Astrocyte (in vitro differentiated cells and primary cell): ENCODE data around the gene MYL9. TPM values are rescaled to one million over a fixed set of nuclear protein-coding genes. Genes with fewer than 3 reads are reported as not detected.

ENCODE experiments used
- DNase-seq: peaks from one replicate; pipeline ENCODE4 v3.0.0-alpha.2; 2010; ENCODE audit warnings: low read depth
- FAIRE-seq: peaks from 2 replicates; lab custom pipeline; 2011; peaks lifted over from hg19 to GRCh38; lab: Jason Lieb, UNC
- H2AFZ ChIP-seq: 2 replicates; pipeline ENCODE4 v1.6.0; 2012; ENCODE audit warnings: low read depth, low read length, inconsistent platforms
- H3K27ac ChIP-seq: 2 replicates; pipeline ENCODE4 v1.5.1; 2011; ENCODE audit warnings: low read depth, low read length, inconsistent platforms
- H3K27me3 ChIP-seq: 2 replicates; pipeline ENCODE4 v1.6.0; 2011; ENCODE audit warnings: low read length, inconsistent platforms; ENCODE audit not compliant: insufficient read depth
- H3K36me3 ChIP-seq: 2 replicates; pipeline ENCODE4 v1.5.1; 2011; ENCODE audit warnings: low read length, inconsistent platforms; ENCODE audit not compliant: insufficient read depth
- H3K4me1 ChIP-seq: 2 replicates; pipeline ENCODE4 v1.5.1; 2011; ENCODE audit warnings: low read length, inconsistent platforms; ENCODE audit not compliant: insufficient read depth
- H3K4me2 ChIP-seq: 2 replicates; pipeline ENCODE4 v1.6.0; 2012; ENCODE audit warnings: low read length, inconsistent platforms
- H3K4me3 ChIP-seq: 2 replicates; pipeline ENCODE4 v1.5.1; 2011; ENCODE audit warnings: low read depth, mild to moderate bottlenecking, low read length, inconsistent platforms; ENCODE audit not compliant: insufficient read depth
- H3K79me2 ChIP-seq: 2 replicates; pipeline ENCODE4 v1.6.0; 2012; ENCODE audit warnings: mild to moderate bottlenecking, low read length, inconsistent platforms; ENCODE audit not compliant: insufficient read depth
- H3K9ac ChIP-seq: 2 replicates; pipeline ENCODE4 v1.6.0; 2012; ENCODE audit warnings: mild to moderate bottlenecking, low read length, inconsistent platforms
- H3K9me3 ChIP-seq: 2 replicates; pipeline ENCODE4 v1.5.1; 2012; ENCODE audit warnings: low read depth, mild to moderate bottlenecking, low read length, inconsistent platforms; ENCODE audit not compliant: insufficient read depth
- H4K20me1 ChIP-seq: 2 replicates; pipeline ENCODE4 v1.6.0; 2012; ENCODE audit warnings: low read length, inconsistent platforms; ENCODE audit not compliant: insufficient read depth
- H3K27ac Mint-ChIP-seq: one replicate; pipeline ENCODE4 v1.8.0; 2021; ENCODE audit warnings: mild to moderate bottlenecking, mixed read lengths; ENCODE audit not compliant: unreplicated experiment
- H3K27me3 Mint-ChIP-seq: one replicate; pipeline ENCODE4 v1.8.0; 2021; ENCODE audit warnings: low read depth, mixed read lengths; ENCODE audit not compliant: unreplicated experiment
- H3K36me3 Mint-ChIP-seq: one replicate; pipeline ENCODE4 v1.8.0; 2021; ENCODE audit warnings: low read depth, mixed read lengths; ENCODE audit not compliant: unreplicated experiment
- H3K4me1 Mint-ChIP-seq: one replicate; pipeline ENCODE4 v1.8.0; 2021; ENCODE audit warnings: low read depth, mixed read lengths; ENCODE audit not compliant: unreplicated experiment
- H3K4me3 Mint-ChIP-seq: one replicate; pipeline ENCODE4 v1.8.0; 2021; ENCODE audit warnings: mild to moderate bottlenecking, moderate library complexity, mixed read lengths; ENCODE audit not compliant: unreplicated experiment
- H3K9me3 Mint-ChIP-seq: one replicate; pipeline ENCODE4 v1.8.0; 2021; ENCODE audit warnings: mild to moderate bottlenecking, mixed read lengths; ENCODE audit not compliant: unreplicated experiment
- CTCF ChIP-seq: IDR thresholded peaks from 2 replicates; pipeline ENCODE4 v1.5.1; 2011; ENCODE audit warnings: low read depth, mild to moderate bottlenecking, inconsistent platforms, low read length, moderate library complexity; ENCODE audit not compliant: insufficient read depth
- EZH2 ChIP-seq: IDR thresholded peaks from 2 replicates; pipeline ENCODE4 v1.6.1; 2012; ENCODE audit warnings: mild to moderate bottlenecking, low read length, inconsistent platforms; ENCODE audit not compliant: insufficient read depth
- total RNA-seq: library from RNA; stranded (reverse); gene quantifications from 2 replicates; pipeline ENCODE4 v1.2.1, GENCODE V29; 2021

Gene MYL9
- total RNA-seq, 1 donor from 2014 or later = 1,247 TPM

- no peak overlapping the region for H3K4me2 ChIP-seq
- Mint-ChIP-seq H3K27me3 (no peaks in the 10 kb centered on the region), H3K36me3 (peaks cover 5% of the 10 kb centered on the region), H3K4me1 (peaks cover 9% of the 10 kb centered on the region), H3K9me3 (peaks cover 4% of the 10 kb centered on the region), H3K4me3 (no peak overlapping the region), H3K27ac (no peak overlapping the region)
- no peak overlapping the region for H3K4me3 ChIP-seq
- no peaks in the 10 kb centered on the region for H3K79me2 ChIP-seq
- TF ChIP-seq EZH2 (no peak), CTCF (no peak)
- H3K27me3 ChIP-seq = no peaks in the 10 kb centered on the region
- H2AFZ ChIP-seq = no peak overlapping the region
- no peak for FAIRE-seq
- H3K27ac ChIP-seq = no peak overlapping the region
- peaks cover 3% of the 10 kb centered on the region for H3K9me3 ChIP-seq
- H3K9ac ChIP-seq = no peak overlapping the region
- no peaks in the 10 kb centered on the region for H4K20me1 ChIP-seq
- peaks cover 8% of the 10 kb centered on the region for H3K4me1 ChIP-seq
- no peaks in the 10 kb centered on the region for H3K36me3 ChIP-seq
- DNase-seq = no peak
Observed at GRCh38 chr20:36565520-36565919, 24.2 kb downstream of the MYL9 start.

DNA sequence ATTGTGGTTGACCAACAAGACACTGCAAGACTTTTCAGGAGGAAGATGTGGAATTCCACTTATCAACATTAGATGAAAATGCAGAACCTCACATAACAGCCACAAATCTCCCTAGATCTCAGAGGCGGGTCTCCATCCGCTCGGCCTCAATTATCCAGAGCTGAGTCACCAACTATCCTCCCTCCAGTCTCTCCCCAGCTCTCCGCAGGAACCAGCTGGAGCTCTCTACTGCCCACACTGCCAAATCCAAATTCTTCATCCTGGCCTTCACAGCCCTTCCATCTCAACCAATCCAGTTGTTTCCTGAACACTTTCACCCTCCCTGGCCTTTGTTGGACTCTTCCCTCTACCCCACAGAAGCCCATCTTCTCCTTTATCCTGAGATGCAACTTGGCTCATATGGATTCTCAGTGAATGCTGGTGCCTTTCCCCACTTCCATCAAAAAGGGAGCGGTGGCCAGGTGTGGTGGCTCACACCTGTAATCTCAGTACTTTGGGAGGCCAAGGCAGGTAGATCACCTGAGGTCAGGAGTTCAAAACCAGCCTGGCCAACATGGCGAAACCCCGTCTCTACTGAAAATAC, 28.6 kb downstream of the MYL9 start:
- no peak overlapping the region for H2AFZ ChIP-seq
- peaks cover 30% of the 10 kb centered on the region for H3K4me1 Mint-ChIP-seq
- peaks cover 3% of the 10 kb centered on the region for H3K36me3 Mint-ChIP-seq
- H3K36me3 ChIP-seq = no peaks in the 10 kb centered on the region
- H4K20me1 ChIP-seq = peaks cover 3% of the 10 kb centered on the region
- H3K4me1 ChIP-seq = peaks cover 20% of the 10 kb centered on the region
- no peak for TF ChIP-seq CTCF
- no peak for TF ChIP-seq EZH2
- H3K79me2 ChIP-seq = peaks cover 3% of the 10 kb centered on the region
- H3K9me3 Mint-ChIP-seq = peaks cover 2% of the 10 kb centered on the region
- H3K4me3 ChIP-seq = no peak overlapping the region
- peaks cover 3% of the 10 kb centered on the region for H3K9me3 ChIP-seq
- no peaks in the 10 kb centered on the region for H3K27me3 ChIP-seq
- peak; percentile 88 for FAIRE-seq
- no peak overlapping the region for H3K27ac ChIP-seq
- peak overlapping the region; percentile 23 for H3K4me2 ChIP-seq
- H3K27ac Mint-ChIP-seq = peak overlapping the region; percentile 20
- no peak overlapping the region for H3K9ac ChIP-seq
- H3K4me3 Mint-ChIP-seq = no peak overlapping the region
- no peaks in the 10 kb centered on the region for H3K27me3 Mint-ChIP-seq
- peak; percentile 69 for DNase-seq
